ENCODE results near the gene NXPH4. TPM values are rescaled to one million over a fixed set of nuclear protein-coding genes. Genes with fewer than 3 reads are reported as not detected.

Gene NXPH4
- total RNA-seq (under 1 TPM; 0.22 to 0.47 TPM), polyA plus RNA-seq (not detected)

DNA sequence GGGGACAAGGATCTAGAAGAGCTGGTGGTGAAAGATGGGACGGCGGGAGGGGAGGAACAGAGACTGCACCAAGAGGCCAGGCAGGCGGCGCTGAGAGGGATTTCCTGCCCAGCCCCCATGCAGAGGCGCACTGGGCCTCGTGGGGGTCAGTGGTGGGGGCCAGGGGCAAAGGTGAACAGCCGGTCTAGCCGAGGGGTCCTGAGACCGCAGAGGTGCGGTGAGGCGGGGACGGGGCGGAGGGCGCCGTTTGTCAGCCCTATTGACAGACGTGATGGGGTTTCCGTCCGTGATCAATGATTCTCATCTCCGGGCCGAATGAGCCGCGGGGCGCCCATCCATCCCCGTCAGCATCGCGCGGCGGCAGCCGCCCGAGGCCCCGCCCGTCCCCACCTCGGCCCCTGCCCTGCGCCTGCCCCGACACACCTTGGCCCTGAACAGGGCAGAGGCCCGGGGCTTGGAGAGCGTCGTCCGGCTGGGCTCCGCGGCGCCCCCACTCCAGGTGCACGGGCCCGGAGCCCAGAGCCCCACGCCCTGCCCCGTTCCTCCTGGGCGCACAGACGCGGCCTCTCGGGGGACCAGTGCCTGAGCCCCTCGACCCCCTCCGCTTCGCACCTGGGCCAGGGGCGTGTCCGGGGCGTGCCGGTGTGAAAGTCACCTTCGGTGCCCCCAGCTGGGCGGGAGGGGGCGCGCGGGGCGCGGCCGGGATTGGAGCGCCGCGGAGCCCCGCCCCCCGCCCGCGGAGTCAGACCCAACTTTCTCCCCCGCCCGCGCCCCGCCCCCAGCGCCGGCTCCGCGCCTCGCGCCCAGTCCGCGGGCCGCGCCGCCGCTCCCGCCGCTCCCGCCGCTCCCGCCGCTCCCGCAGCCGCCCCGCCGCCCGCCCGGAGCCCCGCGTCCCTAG lies at the start of gene NXPH4:
NXPH4 (plus strand) TSS at position 781 of the 898 bp plus-strand sequence. CDS start 176 bp downstream, outside the sequence.
- Histone ChIP-seq H3K4me1 (ENCODE audit: insufficient read depth, low read length) (peaks cover 36% of the 10 kb centered on the region), H3K36me3 (ENCODE audit: insufficient read depth, low read length) (no peaks in the 10 kb centered on the region), H3K4me3 (ENCODE audit: low read length) (peak within 1 kb of the TSS; percentile 7), H3K9me3 (ENCODE audit: low read length) (no peaks in the 10 kb centered on the region), H3K27me3 (ENCODE audit: insufficient read depth, low read length, poor library complexity, severe bottlenecking) (peaks cover 70% of the 10 kb centered on the region), H3K27ac (ENCODE audit: low read depth, low read length) (no peak within 1 kb of the TSS)
- ChIA-PET CTCF (interaction anchor here (2.1 to 4.7 kb wide), 7 partner anchors 11 to 27 kb away, joined by 9 to 262 read pairs (median 16); partner anchors contain the start of gene SHMT2), POLR2A (interaction anchor here (1.0 to 1.1 kb wide), 2 partner anchors 23 kb away, joined by 3 to 4 read pairs; no protein-coding TSS in a partner anchor)
- Mint-ChIP-seq H3K4me3 (peak within 1 kb of the TSS; percentile 50 to 89 (median 85)), H3K27me3 (peaks cover 68 to 70% of the 10 kb centered on the region in 2 donors), H3K36me3 (no peaks in the 10 kb centered on the region), H3K27ac (peak within 1 kb of the TSS in 7 of 8 donors; percentile 62 to 99 (median 79)), H3K4me1 (peaks cover 39 to 65% (median 43%) of the 10 kb centered on the region in 3 donors), H3K9me3 (peaks cover 0 to 1% (median 0%) of the 10 kb centered on the region in 5 donors)
- peak in 4 of 5 donors; percentile 32 to 74 (median 54) for DNase-seq

DNA sequence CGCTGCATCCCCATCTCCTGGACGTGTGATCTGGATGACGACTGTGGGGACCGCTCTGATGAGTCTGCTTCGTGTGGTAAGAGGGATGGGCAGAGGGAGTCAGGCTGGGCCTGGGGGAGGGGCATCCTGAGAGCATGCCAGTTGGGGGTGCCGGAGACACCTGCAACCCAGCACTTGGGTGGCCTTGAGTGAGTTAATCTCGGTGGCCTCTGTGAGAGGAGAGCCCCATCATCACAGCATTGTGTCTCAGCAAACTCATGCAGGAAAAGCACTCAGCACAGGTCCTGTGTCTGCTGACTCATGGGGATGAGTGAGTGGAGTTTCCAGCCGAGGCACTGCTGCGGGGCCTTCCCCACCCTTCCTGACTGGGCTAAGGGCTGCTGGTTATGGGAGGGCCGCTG lies 49.6 kb upstream of the NXPH4 start:
- Histone ChIP-seq H3K27me3 (ENCODE audit: insufficient read depth, low read length, poor library complexity, severe bottlenecking) (no peaks in the 10 kb centered on the region), H3K36me3 (ENCODE audit: insufficient read depth, low read length) (no peaks in the 10 kb centered on the region), H3K27ac (ENCODE audit: low read depth, low read length) (no peak overlapping the region), H3K9me3 (ENCODE audit: low read length) (no peaks in the 10 kb centered on the region), H3K4me1 (ENCODE audit: insufficient read depth, low read length) (no peaks in the 10 kb centered on the region), H3K4me3 (ENCODE audit: low read length) (no peak overlapping the region)
- CTCF ChIA-PET = interaction anchor here (1.9 kb wide), 1 partner anchor 16 kb away, joined by 6 read pairs; no protein-coding TSS in a partner anchor
- no peaks in the 10 kb centered on the region for H3K9me3 Mint-ChIP-seq
- H3K4me3 Mint-ChIP-seq = no peak overlapping the region
- DNase-seq = no peak
- peaks cover 0 to 2% of the 10 kb centered on the region in 2 donors for H3K27me3 Mint-ChIP-seq
- H3K36me3 Mint-ChIP-seq = peaks cover 0 to 3% (median 0%) of the 10 kb centered on the region in 3 donors
- POLR2A ChIA-PET = no interaction called here
- H3K4me1 Mint-ChIP-seq = no peaks in the 10 kb centered on the region
- H3K27ac Mint-ChIP-seq = peak overlapping the region in 1 of 8 donors; percentile 90

DNA sequence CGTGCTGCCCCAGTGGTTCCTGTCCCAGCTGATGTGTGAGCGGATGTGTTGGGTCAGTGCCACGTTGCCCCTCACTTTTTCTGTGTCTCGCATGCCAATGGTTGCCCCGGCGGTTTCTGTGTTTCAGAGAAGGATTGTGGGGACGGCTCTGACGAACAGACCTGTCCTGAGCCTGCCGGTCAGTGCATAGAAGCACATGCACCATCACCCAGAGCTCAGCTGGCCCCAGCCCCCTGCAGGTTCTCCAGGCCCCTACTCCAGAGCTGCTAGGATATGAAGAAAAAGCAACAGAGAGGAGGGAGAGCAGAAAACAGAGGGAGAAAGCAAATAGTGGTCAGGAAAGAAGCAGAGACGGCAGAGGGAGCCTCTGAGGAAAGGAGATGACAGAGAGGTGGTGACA lies 48.5 kb upstream of the NXPH4 start:
- ChIA-PET CTCF (interaction anchor here (1.0 to 1.9 kb wide), 2 partner anchors 15 to 75 kb away, joined by 3 to 6 read pairs; no protein-coding TSS in a partner anchor), POLR2A (no interaction called here)
- Mint-ChIP-seq H3K27ac (peak overlapping the region in 1 of 8 donors; percentile 47), H3K4me3 (no peak overlapping the region), H3K9me3 (no peaks in the 10 kb centered on the region), H3K27me3 (no peaks in the 10 kb centered on the region), H3K4me1 (no peaks in the 10 kb centered on the region), H3K36me3 (peaks cover 0 to 3% (median 0%) of the 10 kb centered on the region in 3 donors)
- no peaks in the 10 kb centered on the region for H3K9me3 ChIP-seq (ENCODE audit: low read length)
- no peak overlapping the region for H3K4me3 ChIP-seq (ENCODE audit: low read length)
- no peaks in the 10 kb centered on the region for H3K4me1 ChIP-seq (ENCODE audit: insufficient read depth, low read length)
- H3K27ac ChIP-seq (ENCODE audit: low read depth, low read length) = no peak overlapping the region
- no peaks in the 10 kb centered on the region for H3K27me3 ChIP-seq (ENCODE audit: insufficient read depth, low read length, poor library complexity, severe bottlenecking)
- H3K36me3 ChIP-seq (ENCODE audit: insufficient read depth, low read length) = no peaks in the 10 kb centered on the region
- no peak for DNase-seq

DNA sequence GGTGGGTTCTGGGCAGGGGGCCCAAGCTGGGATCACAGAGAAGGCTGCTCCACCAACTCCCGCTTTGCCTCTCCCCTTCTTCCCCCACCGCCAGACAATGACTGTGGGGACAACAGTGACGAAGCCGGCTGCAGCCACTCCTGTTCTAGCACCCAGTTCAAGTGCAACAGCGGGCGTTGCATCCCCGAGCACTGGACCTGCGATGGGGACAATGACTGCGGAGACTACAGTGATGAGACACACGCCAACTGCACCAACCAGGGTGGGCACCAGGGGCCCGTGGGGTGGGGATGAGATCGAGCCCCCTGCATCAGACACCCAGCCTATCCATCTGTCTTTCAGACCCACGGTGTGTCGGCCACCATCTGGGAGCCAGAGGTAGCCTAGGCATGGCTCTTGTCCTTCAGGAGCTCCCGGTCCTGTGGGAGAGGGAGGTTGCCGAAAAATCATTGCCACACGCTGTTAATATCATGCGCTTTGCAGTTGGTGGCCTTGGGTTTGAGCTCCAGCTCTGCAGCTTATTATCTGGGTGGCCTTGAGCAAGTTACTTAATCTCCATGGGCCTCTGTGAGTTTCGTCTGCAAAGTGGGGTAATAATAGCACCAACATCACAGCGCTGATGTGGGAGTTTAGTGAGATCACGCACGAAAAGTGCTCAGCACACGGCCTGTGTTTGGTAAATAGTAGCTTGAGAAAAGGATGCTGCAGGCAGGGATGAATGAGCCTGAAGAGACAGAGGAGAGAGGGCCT lies 47.4 kb upstream of the NXPH4 start:
- H3K36me3 Mint-ChIP-seq = peaks cover 0 to 3% (median 0%) of the 10 kb centered on the region in 3 donors
- H3K4me1 ChIP-seq (ENCODE audit: insufficient read depth, low read length) = no peaks in the 10 kb centered on the region
- no peak overlapping the region for H3K27ac ChIP-seq (ENCODE audit: low read depth, low read length)
- no peaks in the 10 kb centered on the region for H3K27me3 Mint-ChIP-seq
- ChIA-PET CTCF (interaction anchor here (1.0 to 1.5 kb wide), 2 partner anchors 45 to 74 kb away, joined by 3 to 4 read pairs; no protein-coding TSS in a partner anchor), POLR2A (no interaction called here)
- no peaks in the 10 kb centered on the region for H3K36me3 ChIP-seq (ENCODE audit: insufficient read depth, low read length)
- no peaks in the 10 kb centered on the region for H3K9me3 Mint-ChIP-seq
- peak overlapping the region in 1 of 8 donors; percentile 58 for H3K27ac Mint-ChIP-seq
- H3K4me3 Mint-ChIP-seq = no peak overlapping the region
- H3K9me3 ChIP-seq (ENCODE audit: low read length) = no peaks in the 10 kb centered on the region
- H3K27me3 ChIP-seq (ENCODE audit: insufficient read depth, low read length, poor library complexity, severe bottlenecking) = no peaks in the 10 kb centered on the region
- no peaks in the 10 kb centered on the region for H3K4me1 Mint-ChIP-seq
- no peak for DNase-seq
- no peak overlapping the region for H3K4me3 ChIP-seq (ENCODE audit: low read length)

DNA sequence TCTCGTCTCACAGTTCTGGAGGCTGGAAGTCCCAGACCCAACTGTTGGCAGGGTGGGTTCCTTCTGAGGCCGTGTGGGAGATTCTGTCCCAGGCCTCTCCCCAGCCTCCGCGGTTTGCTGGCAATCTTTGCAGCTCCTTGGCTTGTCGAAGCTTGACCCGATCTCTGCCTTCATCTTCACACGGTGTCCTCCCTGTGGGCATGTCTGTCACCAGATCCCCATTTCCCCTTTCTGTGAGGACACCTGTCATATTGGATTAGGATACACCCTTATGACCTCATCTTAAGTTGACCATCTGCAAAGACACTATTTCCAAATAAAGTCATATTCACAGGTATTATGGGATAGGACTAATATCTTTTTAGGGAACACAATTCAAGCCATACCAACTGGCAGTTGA lies 46.6 kb upstream of the NXPH4 start:
- Histone ChIP-seq H3K4me3 (ENCODE audit: low read length) (no peak overlapping the region), H3K27me3 (ENCODE audit: insufficient read depth, low read length, poor library complexity, severe bottlenecking) (no peaks in the 10 kb centered on the region), H3K27ac (ENCODE audit: low read depth, low read length) (no peak overlapping the region), H3K4me1 (ENCODE audit: insufficient read depth, low read length) (no peaks in the 10 kb centered on the region), H3K9me3 (ENCODE audit: low read length) (no peaks in the 10 kb centered on the region), H3K36me3 (ENCODE audit: insufficient read depth, low read length) (no peaks in the 10 kb centered on the region)
- no peak for DNase-seq
- no peak overlapping the region for H3K27ac Mint-ChIP-seq
- no peak overlapping the region for H3K4me3 Mint-ChIP-seq
- H3K4me1 Mint-ChIP-seq = no peaks in the 10 kb centered on the region
- CTCF ChIA-PET = interaction anchor here (1.5 kb wide), 1 partner anchor 46 kb away, joined by 4 read pairs; no protein-coding TSS in a partner anchor
- no peaks in the 10 kb centered on the region for H3K9me3 Mint-ChIP-seq
- no peaks in the 10 kb centered on the region for H3K27me3 Mint-ChIP-seq
- POLR2A ChIA-PET = no interaction called here
- H3K36me3 Mint-ChIP-seq = peaks cover 0 to 3% (median 0%) of the 10 kb centered on the region in 3 donors

DNA sequence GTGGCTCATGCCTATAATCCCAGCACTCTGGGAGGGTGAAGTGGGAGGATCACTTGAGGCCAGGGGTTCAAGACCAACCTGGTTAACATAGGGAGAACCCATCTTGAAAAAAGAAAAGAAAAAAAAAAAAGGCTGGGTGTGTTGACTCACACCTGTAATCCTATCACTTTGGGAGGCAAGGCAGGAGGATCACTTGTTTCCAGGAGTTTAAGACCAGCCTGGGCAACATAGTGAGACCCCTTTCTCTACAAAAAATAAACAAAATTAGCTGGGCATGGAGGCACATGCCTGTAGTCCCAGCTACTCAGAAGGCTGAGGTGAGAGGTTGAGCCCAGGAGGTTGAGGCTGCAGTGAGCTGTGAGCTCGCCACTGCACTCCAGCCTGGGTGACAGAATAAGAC lies 46.2 kb upstream of the NXPH4 start:
- H3K36me3 ChIP-seq (ENCODE audit: insufficient read depth, low read length) = no peaks in the 10 kb centered on the region
- no peaks in the 10 kb centered on the region for H3K4me1 ChIP-seq (ENCODE audit: insufficient read depth, low read length)
- Mint-ChIP-seq H3K36me3 (peaks cover 0 to 3% (median 0%) of the 10 kb centered on the region in 3 donors), H3K9me3 (no peaks in the 10 kb centered on the region), H3K4me3 (no peak overlapping the region), H3K4me1 (no peaks in the 10 kb centered on the region), H3K27me3 (no peaks in the 10 kb centered on the region), H3K27ac (no peak overlapping the region)
- ChIA-PET CTCF (interaction anchor here (1.5 kb wide), 1 partner anchor 46 kb away, joined by 4 read pairs; no protein-coding TSS in a partner anchor), POLR2A (no interaction called here)
- no peaks in the 10 kb centered on the region for H3K9me3 ChIP-seq (ENCODE audit: low read length)
- DNase-seq = no peak
- no peak overlapping the region for H3K27ac ChIP-seq (ENCODE audit: low read depth, low read length)
- no peaks in the 10 kb centered on the region for H3K27me3 ChIP-seq (ENCODE audit: insufficient read depth, low read length, poor library complexity, severe bottlenecking)
- H3K4me3 ChIP-seq (ENCODE audit: low read length) = no peak overlapping the region

DNA sequence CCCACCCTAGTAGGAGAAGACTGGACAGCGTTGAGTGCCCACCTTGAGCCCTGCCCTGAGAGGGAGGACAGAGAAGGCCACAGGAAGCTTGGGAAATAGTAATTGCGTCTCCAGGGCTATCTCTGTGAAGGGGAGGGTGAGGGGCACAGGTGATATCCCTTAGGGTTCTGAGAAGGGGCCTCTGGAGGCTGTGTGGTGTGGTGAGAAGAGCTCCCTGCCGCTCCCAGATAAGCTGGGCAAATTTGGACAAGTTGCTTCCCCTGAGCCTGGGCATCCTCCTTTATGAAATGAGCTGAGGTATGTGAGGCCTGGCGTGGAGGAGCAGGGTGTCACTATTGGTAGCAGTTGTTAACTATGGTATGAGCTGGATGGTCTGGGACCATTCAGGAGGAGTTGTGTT lies 45.7 kb upstream of the NXPH4 start:
- POLR2A ChIA-PET = no interaction called here
- no peak for DNase-seq
- CTCF ChIA-PET = interaction anchor here (0.8 to 1.3 kb wide), 2 partner anchors 12 to 42 kb away, joined by 3 read pairs; no protein-coding TSS in a partner anchor
- Mint-ChIP-seq H3K36me3 (peaks cover 0 to 3% (median 0%) of the 10 kb centered on the region in 3 donors), H3K4me1 (no peaks in the 10 kb centered on the region), H3K4me3 (no peak overlapping the region), H3K27ac (no peak overlapping the region), H3K27me3 (no peaks in the 10 kb centered on the region), H3K9me3 (no peaks in the 10 kb centered on the region)
- Histone ChIP-seq H3K4me1 (ENCODE audit: insufficient read depth, low read length) (no peaks in the 10 kb centered on the region), H3K36me3 (ENCODE audit: insufficient read depth, low read length) (no peaks in the 10 kb centered on the region), H3K4me3 (ENCODE audit: low read length) (no peak overlapping the region), H3K27ac (ENCODE audit: low read depth, low read length) (no peak overlapping the region), H3K27me3 (ENCODE audit: insufficient read depth, low read length, poor library complexity, severe bottlenecking) (no peaks in the 10 kb centered on the region), H3K9me3 (ENCODE audit: low read length) (no peaks in the 10 kb centered on the region)

All from CD8-positive, alpha-beta memory T cell (primary cell).